Kidney glomerular epithelial cell (primary cell): Measurements from ENCODE around the gene LPCAT1.
"Not testable (repeated sequence)": the region's sequence is repeated elsewhere in the genome, so short reads cannot be mapped to it uniquely, and the experiment has no call there.

Experiments used
- DNase-seq: peaks from one replicate; lab custom pipeline; 2025; lab: John Stamatoyannopoulos, UW

LPCAT1 gene

DNA sequence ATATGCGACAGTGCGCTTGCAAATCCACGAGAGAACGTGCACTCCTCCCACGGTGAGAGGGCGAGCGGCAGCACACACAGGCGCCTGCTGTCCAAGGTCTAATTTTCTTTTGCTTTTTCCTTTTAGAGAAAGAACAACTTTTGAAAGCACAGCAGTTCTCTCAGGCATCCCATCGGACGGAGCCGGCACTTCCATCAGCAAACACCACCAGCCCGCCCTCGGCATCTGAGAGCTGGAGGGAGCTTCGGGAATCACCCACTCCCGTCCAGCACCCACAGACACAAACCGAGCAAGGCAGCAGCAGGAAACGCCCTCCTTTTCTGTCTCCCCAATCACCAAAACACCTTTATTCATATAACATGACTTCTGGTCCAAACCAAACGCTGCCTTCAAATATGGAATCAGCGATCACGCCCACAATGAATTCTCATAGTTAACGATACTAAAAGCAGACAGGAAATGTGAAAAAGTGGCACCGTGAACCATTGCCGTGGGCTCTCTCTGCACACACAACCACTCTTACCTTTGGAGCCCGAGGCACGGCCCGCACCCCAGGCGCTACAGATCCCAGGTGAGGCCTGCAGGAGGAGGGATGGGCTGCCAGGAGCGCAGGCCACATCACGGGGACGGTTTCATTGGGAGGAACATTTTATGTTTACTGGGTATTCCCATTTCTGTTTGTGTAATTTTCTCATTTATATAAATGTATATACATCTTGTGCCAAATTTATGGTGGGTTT is 14.2 kb downstream of the LPCAT1 start:
- DNase-seq = no peak

DNA sequence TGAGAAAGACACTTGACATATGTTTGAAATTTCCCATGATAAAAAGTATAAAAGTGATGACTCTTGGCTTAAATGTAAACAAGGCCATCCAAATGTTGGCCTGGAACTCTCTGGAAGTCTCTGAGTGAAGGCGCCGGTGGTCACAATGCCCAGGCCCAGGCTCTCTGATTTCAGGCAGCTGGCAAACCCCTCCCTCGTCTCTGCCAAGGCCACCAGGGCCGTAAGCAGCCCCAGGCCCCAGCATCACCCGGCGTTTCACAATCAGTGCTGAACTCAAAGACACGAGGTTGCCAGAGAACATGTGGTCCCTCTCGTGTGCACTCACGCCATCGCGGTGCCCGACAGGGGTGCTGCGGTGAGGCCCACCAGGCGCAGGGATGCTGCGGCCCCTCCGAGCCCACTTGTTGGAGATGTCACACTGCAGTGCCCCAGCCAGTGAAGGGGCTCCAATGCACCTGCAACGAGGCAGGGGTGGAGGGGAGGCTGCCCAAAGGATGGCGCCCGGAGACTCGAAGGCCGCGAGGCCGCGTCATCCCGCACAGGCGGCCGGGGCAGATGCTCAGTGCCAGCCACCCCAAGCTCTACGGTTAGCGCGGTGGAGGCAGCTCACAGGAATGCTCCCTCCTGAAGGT is 15.0 kb downstream of the LPCAT1 start:
- DNase-seq = no peak

DNA sequence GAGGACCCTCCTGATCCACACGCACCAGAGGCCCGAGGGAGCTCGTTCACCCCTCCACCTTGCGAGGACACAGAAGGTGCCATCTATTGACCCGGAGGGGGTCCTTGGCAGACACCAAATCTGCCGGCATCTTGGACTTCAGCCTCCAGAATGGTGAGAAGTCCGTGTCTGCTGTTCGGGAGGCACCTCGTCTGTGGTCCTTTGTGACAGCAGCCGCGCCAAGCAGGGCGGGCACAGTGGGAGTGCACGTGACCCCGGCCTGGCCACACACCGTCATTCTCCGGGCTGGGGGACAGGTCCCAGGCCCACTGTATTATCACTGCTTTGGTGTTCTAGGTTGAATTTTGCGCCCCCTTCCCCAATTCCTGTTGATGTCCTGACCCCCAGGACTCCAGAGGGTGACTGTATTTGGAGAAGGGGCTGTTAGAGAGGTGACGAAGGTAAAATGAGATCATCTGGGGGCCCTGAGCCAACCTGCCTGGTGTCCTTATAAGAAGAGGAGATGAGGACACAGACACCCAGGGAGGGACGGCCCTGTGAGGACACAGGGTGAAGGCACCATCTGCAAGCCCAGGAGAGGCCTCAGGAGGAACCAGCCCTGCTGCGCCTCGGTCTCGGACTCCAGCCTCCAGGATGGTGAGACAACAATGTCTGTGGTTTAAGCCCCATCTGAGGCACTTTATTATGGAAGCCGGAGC is 15.7 kb downstream of the LPCAT1 start:
- no peak for DNase-seq

DNA sequence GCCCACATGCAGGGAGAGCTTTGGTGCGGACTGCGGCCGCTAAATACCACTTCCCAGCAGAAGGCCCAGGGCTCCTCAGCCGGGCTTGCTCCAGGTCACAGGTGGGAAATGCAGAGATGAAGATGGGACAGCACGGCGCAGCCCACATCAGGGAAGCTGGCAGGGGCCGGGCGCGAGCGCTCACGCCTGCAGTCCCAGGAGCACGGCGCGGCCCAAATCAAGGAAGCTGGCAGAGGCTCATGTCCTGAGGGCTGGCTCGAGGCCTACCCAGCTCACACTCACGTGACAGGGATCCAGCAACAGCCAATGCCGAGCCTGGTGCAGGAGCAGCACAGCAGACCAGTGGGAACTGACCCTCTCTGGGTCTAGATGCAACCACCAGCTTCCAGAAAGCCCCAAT is 16.3 kb downstream of the LPCAT1 start:
- DNase-seq = no peak

DNA sequence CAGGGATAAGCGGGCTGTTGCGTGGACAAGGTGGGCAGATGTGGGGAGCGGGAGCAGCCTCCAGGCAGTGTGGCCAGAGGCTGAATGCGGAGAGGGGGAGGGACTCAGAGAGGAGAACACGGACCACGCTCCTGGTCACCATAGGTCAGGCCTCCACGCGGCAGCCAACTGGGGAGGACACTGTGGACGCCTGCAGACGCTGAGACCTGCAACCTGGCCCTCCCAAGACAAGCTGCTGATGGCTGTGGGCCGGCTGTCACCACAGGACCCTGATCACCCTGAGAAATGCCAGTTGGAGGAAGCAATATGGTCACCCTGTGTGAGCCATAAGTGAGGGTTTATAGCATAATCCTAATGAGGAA is 16.8 kb downstream of the LPCAT1 start:
- DNase-seq = no peak

DNA sequence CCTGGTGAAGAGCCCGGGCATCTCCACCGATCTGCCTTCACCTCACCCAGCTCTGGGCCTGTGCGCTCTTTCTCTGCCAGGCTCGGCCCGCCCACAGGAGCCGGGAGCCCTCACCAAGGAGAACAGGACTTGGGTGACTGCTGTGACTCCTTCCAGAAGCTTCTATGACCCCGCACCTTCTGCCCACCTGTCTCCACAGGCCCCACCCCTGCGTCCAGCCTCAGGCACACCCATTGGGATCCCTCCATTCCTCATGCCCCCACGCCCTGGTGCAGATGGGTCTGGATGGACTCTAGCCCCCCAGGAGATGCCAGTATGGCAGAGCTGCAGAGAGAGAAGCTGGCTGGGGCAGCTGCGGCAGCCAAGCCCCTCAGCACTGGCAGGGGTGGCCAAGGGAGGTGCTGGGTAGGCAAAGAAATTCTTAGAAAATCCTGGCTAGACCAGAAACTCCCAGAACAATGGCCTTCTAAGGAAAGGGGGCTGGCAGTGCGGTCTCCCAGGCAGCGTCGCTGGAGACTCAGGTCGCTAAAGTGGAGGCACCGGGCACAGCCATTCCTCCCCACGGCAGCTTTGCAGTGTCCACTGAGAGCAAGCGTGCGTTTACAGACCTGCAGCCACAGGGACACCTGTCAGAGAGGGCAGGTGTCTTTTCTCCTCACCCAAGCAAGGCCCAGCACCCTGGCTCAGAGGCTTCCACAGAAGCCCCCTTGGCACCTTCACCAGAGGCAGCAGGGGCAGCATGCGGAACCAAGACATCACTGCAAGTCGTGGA is 17.3 kb downstream of the LPCAT1 start:
- no peak for DNase-seq

DNA sequence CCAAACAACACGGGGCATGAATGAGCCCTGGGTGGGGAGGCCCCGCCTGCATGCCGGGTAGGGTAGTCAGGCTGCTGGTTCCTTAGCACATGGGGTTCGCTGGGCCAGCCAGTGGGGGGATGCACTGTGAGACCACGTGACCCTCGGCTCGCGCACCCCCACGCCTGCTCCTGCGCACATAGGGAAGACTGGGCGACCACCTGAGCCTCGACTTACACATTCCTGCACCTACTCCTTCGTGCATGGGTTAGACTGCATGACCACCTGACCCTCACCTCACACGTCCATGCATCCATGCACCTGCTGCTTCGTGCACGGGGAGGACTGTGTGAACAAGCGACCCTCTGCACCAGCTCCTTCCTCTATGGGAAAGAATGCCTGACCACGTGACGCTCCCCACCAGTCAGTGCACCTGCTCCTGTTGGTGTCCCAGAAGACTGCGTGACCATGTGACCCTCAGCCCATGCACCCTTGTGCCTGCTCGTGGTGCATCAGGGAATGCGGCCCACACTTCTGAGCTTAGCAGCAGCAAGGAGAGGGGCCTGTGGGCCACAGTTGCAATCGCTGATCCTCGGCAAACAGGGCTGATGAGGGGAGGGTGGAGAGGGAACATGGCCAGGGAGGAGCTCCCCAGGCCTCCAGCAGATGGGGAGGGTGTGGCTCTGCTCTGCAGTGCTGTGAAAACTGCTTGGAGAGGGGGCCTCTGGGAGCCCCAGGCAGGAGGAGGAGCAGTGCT is 18.1 kb downstream of the LPCAT1 start:
- DNase-seq = no peak

DNA sequence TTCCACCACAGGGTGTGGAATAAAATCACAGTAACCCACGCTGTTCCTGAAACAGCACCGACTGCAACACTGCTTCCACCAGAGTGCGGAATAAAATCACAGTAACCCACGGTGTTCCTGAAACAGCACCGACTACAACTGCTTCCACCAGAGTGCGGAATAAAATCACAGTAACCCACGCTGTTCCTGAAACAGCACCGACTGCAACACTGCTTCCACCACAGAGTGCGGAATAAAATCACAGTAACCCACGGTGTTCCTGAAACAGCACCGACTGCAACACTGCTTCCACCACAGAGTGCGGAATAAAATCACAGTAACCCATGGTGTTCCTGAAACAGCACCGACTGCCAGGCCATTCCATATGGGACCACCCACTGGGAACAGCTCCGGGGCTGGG is 18.7 kb downstream of the LPCAT1 start:
- DNase-seq = not testable (repeated sequence)

DNA sequence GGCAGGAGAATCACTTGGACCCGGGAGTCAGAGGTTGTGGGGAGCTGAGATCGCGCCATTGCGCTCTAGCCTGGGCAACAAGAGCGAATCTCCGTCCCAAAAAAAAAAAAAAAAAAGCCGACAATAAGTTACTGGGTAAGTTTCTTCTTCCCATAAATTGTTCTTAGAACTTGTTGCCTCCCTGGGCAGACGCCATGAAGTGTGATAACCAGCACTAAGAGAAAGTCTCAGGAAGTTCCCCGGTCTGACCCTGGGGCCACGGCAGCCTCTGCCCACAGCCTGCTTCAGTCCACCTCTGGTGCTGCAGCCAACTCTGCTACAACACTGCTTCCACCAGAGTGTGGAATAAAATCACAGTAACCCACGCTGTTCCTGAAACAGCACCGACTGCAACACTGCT is 19.1 kb downstream of the LPCAT1 start:
- DNase-seq = no peak

DNA sequence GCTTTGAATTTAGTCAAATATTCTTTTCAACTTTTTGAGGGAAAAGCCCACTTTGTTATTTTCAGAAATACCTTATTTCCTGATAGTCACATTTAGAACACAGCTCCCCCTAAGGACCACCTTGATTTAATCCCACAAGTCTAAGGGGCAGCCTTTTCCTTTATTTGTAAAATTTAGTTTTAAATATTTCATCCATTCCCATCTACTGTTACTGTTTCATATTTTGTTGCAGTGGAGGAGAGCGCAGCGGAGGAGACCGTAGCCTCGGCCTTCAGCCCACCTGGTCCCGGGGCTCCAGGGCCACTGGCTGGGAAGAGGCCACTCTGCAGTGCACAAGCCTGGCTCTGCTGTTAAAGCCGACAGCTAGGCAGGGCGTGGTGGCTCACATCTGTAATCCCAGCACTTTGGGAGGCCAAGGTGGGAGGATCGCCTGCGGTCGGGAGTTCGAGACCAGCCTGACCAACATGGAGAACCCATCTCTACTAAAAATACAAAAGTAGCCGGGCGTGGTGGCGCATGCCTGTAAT is 19.6 kb downstream of the LPCAT1 start:
- DNase-seq = no peak

DNA sequence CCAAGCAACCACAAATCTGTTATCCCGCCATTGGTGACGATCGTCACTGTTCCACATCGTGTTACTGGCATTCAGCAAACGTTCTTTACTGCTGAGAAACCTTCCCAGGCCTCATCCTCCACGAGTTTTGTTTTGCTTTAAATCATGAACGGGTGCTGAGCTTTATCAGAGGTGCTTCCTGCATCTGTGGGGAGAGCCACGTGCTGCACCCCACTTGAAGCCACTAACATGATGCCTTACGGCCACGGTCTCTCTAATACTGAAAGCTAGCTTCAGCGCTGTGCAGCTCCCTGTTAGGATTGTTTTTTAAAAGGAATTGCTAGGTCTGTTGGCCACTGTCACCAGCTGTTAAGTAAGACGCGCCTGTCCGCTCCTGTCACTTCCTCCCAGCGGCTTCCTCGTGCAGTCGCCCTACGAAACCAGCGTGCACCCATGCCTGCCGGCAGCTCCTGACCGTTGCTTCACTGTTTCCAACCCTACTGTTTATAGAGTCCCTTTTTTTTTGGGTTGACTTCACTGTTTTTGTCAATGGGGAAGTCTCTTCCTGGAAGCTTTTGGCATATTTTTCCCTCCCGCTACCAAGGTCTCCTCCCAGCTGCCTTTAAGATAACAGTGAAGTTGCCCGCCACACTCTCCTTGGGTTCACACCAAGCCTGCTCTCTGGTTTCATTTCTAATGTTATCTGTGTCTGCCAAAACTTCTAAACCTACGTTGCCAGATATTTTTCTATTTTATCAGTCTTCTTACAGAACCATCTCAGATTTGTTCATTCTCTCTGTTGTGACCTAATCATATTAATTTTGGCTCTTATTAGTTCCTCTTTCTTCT is 20.3 kb downstream of the LPCAT1 start:
- DNase-seq = no peak

DNA sequence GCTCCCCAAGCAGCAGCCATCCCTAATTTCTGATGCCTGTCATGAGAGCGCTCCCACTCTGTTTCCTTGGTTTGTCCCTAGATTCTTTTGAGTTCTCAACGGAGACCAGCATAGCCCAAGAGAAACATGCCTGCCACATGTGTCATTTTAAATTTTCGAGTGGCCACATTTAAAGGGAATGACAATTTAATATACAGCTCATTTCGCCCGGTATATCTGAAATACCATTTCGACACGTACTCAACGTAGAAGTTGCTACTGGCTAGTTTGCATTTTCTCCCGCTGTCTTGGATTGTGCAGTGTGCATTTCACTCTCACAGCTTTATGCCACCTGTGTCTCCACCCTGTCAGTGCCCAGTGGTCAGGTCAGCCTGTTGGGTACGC is 21.0 kb downstream of the LPCAT1 start:
- DNase-seq = no peak

DNA sequence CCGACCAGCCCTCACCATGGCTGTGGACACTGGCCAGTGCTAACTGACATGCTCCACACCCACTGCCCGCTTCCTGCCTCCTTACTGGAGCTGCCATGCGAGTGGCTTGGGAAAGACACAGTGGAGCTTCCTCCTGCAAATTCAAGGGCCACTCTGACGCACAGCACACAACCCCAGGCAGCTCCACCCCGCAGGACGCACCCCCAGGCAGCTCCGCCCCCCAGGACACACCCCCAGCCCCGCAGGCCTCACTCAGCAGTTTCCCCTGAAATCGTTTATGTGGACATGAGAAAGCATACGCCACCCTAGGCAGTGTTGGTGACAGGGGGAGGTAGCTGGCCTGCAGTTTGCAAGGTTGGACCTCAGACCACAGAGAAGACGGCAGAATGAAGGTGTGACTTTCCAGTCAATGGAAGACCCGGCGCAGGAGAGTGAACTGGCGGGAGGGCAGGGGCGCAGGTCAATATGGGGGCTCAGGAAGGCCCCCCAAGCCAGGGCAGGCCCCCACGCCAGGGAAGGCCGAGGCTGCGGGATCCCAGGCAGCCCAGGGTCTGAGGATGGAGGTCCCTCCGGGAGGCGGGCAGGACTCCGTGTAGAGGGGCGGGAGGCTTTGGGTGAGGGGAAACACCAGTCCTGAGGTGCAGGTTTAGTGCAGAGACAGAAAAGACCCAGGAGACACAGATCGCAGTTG is 21.6 kb downstream of the LPCAT1 start:
- DNase-seq = no peak

DNA sequence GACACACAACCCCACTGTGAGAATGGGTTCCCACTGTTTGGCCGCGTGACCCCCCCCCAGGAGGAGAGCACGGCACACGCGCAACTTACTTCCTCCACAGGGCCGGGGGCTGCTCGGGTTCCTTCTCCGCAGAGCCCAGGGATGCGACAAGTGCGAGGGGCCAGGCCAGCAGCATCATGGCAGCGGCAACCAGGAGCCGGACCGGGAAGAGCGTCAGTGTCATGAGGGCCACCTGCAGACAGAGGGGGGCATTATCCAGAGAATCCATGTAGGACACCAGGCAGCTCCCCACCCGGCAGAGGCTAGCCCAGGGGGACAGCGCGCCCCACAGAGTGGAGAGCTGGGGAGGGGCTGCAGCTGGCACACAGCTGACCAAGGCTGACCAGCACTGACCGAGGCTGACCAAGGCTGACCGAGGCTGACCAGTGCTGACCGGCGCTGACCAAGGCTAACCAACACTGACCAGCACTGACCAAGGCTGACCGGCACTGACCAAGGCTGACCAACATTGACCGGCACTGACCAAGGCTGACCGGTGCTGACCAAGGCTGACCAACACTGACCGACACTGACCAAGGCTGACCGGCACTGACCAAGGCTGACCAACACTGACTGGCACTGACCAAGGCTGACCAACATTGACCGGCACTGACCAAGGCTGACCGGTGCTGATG is 22.3 kb downstream of the LPCAT1 start:
- DNase-seq = no peak

DNA sequence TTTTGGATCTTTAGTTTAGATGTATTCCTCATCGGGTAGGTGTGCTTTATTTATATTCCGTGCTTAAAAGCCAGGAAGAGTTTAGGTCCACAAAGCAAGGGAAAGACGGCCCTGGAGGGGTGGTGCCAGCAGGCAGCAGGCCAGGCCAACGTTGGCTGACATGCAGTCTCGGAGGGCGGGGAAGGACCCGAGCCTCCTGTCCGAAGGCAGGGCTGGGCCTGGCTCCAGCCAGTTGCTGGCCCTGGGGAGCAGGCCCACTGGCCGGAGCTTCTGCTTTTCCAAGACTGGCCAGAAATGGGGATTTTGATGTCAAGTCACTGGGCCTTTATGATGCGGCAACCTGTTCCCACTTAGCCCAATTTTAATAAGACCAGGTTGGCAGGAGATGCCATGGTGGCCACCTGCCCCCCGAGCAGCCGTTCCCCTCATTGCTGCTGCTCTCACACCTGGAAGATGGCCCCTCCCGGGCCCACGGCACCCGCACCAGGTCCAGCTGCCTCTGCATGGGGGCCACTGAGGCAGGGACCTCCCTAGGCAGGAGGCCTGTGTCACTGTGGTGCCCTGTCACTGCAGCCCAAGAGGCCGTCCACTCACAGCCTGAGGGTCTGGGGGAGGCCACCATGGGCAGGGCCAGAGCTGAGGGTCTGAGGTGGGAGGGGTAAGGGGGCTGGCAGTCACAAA is 23.2 kb downstream of the LPCAT1 start:
- DNase-seq = no peak

DNA sequence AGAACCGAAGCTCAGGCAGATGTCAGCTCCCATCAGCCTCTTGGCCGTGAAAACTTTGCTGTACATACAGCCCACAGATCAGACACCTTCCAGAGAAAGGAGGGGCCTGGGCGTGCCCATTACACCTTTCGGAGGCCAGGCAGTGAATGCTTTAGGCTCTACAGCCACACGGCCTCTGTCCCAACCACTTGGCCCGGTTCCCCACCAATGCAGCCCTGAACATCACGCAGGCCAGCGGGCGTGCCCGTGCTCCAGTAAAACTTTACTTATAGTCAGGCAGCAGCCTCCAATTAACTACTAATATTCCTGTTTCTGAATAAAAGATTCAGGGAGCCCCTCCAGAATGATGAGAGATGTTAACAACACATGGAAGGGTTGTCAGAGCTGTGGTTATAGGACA is 23.9 kb downstream of the LPCAT1 start:
- DNase-seq = no peak

DNA sequence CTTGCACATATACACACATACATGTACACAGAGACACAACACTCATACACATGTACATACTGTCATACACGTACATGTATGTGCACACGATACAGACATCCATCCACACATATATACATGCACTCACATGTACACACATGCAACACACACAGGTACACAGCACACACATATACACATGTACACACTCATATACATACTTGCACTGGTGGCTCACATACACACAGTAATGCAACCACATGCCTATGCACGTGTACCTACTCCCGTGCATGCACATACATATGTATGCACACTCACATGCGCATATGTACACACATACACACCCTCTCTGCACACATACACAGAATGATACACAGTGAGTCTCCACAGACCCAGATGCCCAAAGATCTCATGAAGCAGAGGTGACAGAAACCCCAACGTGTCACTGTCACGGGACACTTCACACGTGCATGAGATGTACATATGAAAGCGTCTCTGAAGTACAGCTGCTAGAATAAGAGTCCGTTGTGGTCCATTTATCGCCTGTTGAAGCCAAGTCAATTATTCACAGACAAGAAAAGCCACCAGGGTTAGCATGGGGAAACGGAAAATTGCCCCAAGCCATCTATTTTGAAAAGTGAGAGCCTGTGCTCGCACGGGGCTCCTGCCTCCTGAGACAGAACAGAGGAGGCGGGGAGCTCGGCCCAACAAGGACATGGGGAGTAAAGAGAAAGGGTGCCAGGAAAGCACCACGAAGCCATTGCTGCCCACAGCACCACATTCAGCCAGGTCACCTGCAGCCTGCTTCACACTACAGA is 24.9 kb downstream of the LPCAT1 start:
- DNase-seq = no peak
